Measurements from ENCODE around the gene WNT3. TPM values are rescaled to one million over a fixed set of nuclear protein-coding genes. Genes with fewer than 3 reads are reported as not detected.
A peak's percentile ranks its signal among the peaks of the same experiment; 100 is the strongest.
"Not testable (repeated sequence)": the region's sequence is repeated elsewhere in the genome, so short reads cannot be mapped to it uniquely, and the experiment has no call there.

Gene WNT3
- total RNA-seq, 1 donor from 2014 or later, result 5.9 TPM

DNA sequence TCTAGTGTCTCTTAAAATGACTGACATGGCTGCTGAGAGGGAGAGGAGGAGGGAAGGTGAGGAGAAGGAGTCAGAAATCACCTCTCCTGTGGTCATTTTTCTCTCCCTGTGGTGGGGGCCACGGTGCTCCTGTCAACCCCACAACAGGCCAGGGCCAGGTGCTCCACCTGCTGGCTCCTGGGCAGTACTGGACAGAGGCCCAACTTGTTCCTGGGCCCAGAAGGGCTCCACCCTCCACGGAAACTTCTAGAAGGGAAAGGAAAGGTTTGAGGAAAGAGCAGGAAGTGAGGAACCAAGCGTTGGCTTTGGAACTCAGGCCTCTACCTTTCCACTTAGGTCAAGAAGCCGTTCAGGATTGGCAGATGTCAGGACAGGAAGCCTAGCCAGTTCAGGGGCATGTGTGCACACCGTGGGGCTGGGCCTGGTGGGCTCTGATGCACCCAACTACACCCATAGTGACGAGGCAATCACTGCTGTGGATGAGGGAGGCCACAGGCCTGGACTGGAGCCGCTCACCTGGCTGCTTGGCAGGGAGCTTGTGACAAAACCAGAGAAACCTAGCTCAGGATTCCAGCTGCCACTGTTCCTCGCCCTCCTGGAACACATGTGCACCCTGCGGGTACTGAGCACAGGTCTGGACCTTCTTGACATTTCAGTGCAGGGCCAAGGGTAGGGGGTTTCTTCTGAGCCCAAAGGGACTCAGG lies 36.1 kb downstream of the WNT3 start:
- peak; percentile 64 for ATAC-seq

DNA sequence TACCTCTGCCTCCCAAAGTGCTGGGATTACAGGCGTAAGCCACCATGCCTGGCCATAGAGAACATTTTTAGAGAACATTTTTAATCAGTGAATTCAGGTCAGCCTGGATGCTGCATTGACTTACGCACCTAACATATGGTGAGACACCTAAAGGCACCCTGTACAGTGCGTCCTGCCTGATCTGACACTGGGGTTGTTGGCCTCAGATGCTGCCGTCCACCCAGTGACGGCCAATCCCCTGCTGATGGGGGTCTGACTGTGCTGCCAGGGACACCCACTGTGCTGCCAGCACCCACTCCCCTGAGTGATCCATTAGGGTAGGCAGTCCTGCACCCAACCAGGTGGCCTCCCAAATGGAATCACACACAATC lies 38.5 kb downstream of the WNT3 start:
- no peak for ATAC-seq

DNA sequence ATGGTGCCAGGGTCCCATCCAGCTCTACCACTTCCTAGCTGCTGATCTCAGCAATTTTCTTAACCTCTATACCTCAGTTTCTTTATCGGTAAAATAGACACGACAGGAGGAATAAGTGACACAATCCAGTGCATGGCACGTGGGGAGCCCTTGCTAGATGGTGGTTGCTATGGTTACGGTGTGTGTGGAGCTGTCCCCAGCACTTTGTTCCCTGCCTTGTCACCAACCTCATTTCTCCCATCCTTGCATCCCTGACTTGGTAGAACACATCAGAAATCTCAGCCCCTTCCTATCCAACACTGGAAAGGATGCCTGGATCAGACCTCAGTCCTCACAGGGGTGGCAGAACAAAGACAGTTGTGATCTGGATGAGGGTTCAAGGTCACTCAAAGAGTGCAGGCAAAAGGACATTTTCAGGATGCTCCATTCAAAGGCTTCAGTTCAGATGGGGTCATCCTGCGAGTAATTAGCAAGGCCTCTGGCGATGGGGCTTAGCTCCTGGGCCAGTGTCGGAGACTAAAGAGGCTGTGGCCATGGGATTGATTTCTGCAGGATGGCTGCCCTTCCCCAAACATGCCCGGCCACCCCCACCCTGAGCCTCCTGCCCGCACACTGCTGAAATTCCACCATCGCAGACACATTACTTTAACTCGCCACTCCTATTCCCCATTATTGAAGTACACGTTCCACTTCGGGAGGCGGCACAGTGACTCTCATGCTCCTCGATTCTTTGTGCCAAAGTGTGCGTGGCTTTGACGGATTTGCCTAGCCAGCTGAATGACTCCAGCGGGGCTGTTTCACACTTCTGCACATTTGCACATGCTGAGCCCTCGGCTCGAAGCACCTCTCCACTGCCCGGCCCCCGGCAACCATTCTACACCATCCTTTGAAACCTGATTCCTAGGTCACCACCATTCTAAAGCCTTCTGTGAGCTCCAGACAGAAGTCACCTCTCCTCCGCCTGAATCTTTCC lies 40.3 kb downstream of the WNT3 start:
- ATAC-seq, result no peak

DNA sequence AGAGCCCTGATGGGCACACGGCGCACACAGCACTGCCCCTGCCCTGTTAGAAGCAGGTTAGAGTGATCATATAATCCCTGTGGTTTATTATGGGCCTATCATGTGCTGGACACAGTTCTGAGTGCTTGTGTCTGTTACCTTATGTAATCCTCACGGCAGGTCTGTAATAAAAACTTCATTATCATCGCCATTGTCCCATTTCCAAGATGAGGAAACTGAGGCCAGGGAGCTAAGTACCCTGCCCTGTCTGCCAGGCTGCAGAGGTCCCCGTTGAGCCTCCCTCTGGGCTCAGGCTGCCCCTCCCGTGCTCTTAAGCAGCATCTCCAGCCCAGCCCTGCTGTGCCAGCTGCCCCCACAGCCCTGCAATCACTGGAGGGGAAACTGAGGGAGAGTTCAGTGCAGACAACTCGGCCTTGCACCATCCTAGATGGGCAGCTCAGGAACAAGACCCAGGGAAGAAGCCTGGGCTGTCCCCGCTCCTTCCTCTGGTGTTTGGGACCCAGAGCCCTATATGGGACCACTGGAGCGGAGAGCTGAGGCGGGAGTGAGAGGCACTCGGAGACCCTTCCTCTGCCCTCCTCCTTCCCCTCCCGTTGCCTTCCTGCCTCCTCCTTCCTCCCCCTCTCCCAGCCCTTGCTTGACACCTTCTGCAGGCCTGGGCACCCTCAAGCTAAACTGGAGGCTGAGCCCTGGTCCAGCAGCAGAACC lies 42.0 kb downstream of the WNT3 start:
- ATAC-seq, result no peak

DNA sequence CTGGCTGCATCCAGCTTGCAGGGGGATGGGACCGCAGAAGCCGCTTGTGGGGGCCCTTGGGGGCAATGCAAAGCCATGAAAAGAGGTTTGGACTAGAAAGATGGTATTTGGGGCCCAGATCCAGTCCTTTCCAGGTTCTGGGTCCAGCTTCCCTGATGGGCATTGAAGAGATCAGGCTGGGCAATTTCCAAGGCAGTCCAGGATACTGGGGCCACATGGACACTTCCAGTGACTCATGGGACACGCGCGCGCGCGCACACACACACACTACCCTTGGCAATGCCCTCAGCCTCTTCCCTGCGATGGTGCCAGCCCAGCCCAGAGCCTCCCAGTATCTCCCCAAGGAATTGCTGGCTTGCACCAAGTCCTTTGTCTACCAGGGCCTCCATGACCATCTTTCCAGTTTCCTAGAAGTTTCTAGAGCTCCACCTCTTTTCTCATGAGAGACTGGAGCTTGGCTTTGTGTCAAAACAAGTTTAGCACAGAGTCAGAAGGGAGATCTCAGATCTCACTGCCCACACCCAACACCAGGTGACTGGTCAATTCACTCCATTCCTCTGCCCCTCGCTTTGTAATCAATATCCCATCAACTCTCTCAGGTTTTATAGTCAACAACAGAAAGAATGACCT lies 44.3 kb downstream of the WNT3 start:
- ATAC-seq, result no peak

DNA sequence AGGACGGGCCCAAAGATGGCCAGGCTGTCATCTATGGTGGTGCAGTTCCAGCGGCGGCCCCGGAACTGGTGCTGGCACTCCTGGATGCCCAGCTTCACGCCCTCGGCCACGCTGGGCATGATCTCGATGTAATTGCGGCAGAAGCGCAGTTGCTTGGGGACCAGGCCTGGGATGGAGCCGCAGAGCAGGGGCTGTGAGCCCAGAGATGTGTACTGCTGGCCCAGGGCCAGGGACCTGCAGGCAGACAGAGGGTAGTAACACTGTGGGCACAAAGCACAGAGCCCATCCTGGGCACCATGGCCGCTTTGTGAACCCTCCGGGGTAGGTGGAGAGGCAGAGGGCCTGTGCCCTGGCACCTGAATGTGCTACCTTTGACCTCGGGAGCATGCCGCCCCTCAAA lies 44.8 kb downstream of the WNT3 start:
- no peak for ATAC-seq

DNA sequence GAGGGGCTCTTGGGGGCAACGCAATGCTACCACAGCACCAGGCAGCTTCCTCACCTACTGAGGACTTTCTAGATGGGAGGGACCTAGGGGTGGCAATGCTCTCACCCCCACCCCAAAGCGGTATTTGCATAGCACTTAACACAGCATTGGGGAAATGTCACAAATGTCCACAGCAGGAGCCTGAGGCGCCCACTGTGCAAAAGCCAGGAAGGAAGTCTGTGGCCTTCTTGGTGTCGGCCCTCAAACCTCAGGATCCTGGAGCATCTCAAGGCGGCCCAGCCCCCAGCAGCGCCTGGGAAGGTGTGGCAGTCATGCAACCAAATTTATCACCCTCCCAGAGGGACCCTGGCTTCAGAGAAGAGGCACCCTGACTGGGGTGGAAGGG lies 45.3 kb downstream of the WNT3 start:
- no peak for ATAC-seq

DNA sequence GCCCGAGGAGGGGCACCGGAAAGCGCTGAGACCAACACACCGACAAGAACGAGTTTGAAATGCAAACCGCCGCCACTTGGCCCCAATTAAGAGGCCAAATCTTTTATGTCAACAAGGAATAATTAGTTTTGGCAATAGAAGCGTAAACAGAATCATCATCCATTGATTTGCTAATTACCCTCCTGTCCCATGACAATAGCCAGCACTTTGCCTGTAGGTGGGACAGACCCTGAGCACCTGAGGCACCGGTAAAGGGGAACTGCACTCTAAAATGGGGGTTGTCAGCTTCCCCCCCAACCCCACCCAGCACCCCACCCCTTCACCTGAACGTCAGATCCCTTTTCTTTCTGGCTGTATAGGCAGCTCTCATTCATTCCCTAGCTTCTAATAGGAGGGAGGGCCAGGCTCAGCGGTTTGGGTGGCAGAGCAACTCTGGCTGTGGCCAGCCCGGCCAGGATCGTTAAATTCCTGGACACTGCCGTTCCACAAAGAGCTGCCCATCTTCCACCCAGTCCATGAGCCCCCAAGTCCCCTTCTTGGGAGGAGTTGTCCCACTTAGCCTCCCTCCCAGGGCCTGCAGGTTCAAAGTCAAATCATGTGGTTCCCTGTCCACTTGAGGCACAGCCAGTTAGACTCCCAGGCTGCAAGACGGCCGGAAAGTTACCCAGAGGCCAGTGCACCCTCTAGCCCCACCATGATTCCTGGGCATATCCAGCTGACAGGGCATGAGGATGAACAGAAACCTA lies 45.8 kb downstream of the WNT3 start:
- ATAC-seq, result no peak

DNA sequence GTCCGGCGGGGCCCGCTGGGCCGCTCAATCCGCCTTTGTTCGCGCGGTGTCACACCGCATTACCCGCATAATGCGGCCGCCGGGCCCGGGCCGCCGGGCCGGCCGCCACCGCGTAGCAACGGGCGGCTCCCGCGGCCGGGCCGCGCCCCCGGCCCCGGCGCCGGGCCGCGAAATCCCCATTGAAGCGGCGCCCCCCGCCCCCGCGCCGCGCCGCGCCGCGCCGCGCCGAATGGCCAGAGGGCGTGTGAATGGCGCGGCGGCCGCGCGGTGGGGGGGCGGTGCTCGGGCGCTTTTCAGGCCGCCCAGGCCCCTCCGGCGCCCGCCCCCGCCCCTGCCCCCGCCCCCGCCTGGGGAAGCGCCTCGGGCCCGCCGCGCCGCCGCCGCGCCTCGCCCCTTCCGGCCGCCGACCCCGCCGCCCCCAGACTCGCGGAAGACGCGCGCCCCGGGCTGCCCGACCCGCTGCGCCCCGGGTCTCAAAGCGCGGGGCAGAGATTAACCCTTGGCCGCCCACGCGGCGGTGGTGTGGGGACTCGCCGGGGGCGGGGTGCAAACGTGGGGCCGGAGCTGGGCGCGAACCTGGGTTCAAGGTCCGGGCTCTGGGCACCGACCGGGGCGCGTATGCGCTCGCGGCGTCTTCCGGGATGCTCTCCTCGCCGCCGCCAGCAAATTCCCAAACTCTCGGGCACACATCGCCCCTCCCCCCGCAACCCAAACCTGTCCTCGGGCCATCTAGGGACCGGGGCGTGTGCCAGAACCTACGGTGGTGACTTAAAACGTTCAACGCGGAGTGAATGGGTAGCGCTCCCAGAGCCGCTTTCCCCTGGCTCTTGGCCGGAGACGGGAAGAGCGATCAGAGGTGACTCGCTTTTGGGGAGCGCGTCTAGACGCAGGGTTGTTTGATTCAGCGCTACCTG lies 46.7 kb downstream of the WNT3 start:
- ATAC-seq, result peak; percentile 31

DNA sequence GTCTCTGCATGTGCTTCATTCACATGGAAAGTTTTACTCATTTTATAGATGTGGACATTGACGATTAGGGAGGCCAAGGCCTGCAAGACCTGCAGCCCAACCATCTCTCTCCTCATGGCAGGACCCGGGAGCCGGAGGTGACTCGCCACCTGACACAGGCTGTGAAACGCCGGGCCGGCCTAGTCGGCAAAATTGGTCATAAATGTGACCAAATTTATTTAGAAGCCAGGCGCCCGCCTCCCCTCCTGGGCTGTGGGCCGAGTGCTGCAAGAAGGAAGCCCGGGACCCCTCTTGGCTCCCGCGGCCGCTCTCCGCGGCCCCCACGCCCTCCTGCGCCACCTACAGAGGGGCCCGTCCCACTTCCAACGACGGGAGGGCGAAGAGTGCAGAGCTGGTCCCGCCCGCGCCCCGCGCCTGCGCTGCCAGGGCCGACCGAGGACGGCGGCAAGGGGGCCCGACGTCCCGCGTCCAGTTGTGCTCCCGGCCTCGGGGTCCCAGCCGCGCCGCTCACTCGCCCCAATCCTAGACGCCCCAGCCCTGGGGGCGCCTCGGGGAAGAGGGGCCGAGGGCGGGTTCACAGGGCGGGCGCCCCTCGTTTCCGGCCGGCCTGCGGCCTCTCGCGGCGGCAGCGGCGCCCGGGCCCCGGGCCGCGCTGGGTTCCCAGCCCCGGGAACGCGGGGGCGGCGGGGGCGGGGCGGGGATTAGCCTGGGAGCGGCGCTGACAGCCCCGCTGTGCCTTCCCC lies 47.5 kb downstream of the WNT3 start:
- peak; percentile 41 for ATAC-seq

DNA sequence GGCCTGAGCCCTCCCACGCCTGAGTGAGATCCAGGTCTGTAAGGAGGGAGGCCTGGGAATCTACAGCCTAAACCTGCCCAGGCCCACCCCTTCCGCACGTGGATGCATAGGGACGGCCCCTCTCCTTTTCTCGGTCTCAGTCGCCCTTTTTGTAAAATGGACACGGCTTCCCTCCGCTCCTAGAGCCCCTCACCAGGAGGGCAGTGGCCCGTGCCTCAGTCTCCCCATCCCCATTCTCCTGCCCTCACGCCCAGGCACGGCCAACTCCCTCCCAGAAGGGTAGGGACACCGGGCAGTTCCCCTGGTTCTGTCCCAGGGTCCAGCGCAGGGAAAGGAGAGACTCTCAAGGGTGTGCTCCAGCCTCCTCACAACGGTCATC lies 48.1 kb downstream of the WNT3 start:
- peak; percentile 2 for ATAC-seq

DNA sequence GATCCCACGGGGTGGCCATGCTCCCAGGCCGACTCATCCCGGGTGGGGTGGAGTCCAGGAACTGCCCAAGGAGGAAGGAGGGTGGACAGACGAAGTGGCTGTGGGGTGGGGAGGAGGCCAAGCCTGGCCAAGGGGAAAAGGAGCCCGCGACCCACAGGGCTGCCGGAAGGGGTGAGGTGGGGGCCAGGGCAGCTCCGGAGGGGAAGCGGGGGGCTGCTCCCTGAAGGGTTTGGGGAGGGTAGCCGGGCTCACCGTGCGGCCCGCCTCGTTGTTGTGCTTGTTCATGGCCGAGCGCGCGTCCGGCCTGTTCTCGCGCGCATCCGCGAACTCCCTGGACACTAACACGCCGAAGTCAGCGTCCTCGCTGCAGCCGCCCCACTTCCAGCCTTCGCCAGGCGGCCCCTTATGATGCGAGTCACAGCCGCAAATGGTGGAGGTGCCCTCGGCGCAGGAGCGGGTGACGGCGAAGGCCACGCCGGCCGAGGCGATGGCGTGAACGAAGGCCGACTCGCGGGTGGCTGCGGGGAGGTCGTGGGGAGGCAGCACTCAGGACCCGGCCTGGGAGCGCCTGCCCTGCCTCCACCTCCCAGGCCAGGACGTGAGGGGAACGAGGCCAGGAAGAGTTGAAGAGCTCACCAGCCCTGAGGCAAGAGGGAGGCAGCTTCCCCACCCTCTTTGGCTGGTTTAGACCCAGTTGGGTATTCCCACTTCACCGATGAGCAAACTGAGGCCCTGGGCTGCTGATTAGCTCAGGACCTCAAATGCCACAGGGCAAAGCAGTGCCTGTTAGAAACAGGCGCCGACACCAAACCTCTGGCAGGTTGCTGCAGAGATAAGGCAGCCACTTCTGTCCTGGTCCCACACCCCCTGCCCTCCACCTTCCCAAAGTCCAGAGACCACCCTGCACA lies 48.7 kb downstream of the WNT3 start:
- ATAC-seq, result no peak

DNA sequence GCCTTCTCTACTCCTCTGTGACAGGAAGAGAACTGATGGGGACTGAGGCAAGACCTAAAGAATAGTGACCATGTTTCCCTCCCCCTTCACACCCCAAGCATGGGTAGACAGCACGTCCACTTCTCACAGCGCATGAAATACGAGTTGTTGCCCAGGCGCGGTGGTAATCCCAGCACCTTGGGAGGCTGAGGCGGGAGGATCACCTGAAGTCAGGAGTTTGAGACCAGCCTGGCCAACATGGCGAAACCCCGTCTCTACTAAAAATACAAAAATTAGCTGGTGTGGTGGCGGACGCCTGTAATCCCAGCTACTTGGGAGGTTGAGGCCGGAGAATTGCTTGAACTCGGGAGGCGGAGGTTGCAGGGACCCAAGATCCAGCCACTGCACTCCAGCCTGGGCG lies 49.6 kb downstream of the WNT3 start:
- not testable (repeated sequence) for ATAC-seq

DNA sequence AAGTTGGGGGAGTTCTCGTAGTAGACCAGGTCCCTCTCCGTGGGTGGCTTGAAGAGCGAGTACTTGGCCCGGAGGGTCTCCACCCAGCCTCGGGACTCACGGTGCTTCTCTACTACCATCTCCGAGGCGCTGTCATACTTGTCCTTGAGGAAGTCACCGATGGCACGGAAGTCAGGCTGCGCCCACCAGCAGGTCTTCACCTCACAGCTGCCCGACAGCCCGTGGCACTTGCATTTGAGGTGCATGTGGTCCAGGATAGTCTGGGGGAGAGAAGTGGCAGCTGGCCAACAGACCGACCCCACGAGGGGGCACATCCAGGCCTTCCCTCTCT lies 50.0 kb downstream of the WNT3 start:
- ATAC-seq, result no peak

DNA sequence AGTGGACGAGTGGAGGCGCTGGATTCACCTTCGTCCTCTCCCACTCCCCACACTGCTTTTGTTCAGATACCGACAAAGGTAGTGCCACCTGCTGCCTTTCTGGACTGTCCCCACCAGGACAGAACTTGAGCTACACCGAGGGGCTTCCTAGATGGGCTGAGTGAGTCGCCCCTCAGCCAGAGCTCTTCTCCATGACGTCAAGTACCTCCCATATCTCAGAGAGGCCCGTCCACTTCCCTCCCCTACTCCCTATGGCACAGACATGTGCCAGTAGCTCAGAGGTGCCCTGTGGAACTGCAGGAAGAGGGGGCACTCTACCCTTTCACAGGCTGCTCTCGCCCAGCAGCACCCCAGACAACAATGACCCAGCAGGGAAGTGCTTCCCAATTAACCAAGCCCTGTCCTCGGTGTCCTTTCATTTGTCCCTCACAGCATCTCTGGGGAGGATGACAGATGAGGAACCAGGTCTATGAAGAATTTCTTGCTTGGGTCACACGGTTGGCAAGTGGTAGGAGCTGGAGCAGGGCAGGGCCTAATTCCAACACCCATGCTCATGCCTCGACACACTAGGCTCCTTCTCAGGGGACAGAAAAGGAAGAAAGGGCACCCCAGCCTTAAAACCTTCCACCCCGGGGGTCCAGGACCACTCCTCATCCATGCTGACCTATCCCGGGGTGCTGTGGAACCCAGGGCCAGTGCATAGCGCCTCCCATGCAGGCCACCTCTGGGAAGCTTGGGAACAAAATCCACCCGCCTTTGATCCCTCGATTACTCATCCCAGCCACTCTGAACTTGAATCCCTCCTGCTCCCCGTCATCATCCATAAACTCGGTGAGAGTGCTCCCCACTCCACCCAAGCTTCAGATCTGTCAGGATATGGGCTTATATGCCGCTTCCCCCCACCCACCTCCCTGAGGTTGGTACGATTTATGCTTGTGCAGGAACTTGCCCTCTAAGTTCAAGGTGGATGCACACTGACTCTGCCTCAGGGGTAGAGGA lies 51.7 kb downstream of the WNT3 start:
- no peak for ATAC-seq

DNA sequence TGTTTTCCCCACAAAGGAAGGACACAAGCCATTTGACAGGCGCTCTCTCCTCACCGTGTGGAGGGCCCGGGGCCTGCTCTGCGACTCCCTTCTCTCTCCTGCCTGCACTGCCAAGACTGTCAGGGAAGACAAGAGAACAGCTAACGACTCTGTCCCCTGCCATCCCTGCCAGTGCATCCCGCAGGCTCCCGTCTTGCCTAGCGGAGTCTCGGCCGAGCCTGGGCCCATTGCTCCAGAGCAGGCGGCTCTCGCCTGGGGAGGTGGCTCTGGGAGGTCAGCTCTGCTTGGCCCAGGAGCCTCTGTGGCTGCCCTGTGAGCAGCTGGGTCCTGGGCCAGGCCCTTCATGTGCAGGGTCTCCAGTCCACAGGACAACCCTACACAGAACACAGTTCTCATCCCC lies 53.0 kb downstream of the WNT3 start:
- ATAC-seq, result no peak

DNA sequence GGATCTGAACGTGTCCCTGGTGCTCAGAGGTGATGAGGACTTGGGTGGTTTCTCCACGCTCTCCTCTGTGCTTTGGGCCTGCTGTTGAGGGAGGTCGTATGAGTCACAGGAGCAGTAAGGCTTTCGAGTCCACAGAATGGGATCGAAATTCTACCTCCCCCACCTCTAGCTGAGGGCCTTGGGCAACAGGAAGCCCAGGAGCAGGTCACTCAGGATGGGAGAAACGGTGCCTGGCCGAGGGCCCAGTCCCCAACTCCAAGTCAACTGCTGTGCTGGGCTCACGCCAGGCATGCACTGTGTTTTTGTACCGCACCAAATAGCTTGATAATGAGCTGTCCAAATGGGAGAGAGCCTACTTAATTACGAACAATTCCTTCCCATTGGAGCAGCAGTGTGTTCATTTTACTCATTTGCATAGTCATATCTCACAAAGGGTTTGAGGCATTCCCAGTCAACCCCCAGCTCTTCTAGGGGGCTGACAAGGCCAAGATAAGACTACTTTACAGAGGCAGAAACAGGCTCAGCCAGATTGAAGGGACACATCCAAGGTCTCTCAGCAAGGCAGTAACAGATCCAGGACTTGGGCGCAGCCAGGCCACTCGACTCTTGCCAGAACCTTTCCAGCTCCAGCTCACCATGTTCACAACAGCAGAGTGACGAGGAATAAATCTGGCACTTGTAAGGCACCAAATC lies 53.6 kb downstream of the WNT3 start:
- ATAC-seq, result peak; percentile 28

Measured in esophagus mucosa (tissue), 1 donor.